K562 (cell line): ENCODE results near the gene IQUB. TPM values are rescaled to one million over a fixed set of nuclear protein-coding genes. Genes with fewer than 3 reads are reported as not detected.

Source experiments
- ASH1L ChIP-seq: fragments of 450-650 bp; IDR thresholded peaks from 2 replicates; pipeline ENCODE4 v1.6.1; 2018; ENCODE audit warnings: borderline replicate concordance, mild to moderate bottlenecking, low read depth; ENCODE audit not compliant: partially characterized antibody
- ATF2 ChIP-seq: sonication (generic); formaldehyde crosslinking; IDR thresholded peaks from 2 replicates; pipeline ENCODE4 v1.8.1; 2022; ENCODE audit warnings: missing genetic modification reagents
- CHCHD3 ChIP-seq: fragments of 250-450 bp; sonication (Bioruptor Pico); IDR thresholded peaks from 2 replicates; pipeline ENCODE4 v2.1.2; 2022; ENCODE audit warnings: mild to moderate bottlenecking
- FOSL1 ChIP-seq: fragments of 200-800 bp; sonication (Bioruptor generic); conservative IDR thresholded peaks from 2 replicates; pipeline ENCODE4 v1.6.1; 2016; ENCODE audit warnings: missing genetic modification characterization, missing compliant biosample characterization
- HMG20A ChIP-seq: fragments of 450-650 bp; formaldehyde crosslinking; conservative IDR thresholded peaks from 2 replicates; pipeline ENCODE4 v1.4.0; 2020; ENCODE audit warnings: mild to moderate bottlenecking, mixed read lengths
- MAZ ChIP-seq, 2 experiments: fragments of 450-650 bp in 1 of 2; sonication (generic) in 1 of 2; formaldehyde crosslinking; IDR thresholded peaks in 1 of 2; conservative IDR thresholded peaks in 1 of 2; 2 replicates each; pipeline versions ENCODE4 v1.4.0 to v1.5.0; 2020; ENCODE audit warnings: mild to moderate bottlenecking in 1 of 2, missing genetic modification reagents in 1 of 2
- MBD2 ChIP-seq: sonication (generic); IDR thresholded peaks from 2 replicates; pipeline ENCODE4 v1.6.1; 2016; ENCODE audit warnings: low read depth, borderline replicate concordance
- MTF1 ChIP-seq: fragments of 250-450 bp; sonication (Bioruptor Pico); IDR thresholded peaks from 2 replicates; pipeline ENCODE4 v1.9.0; 2021; ENCODE audit warnings: moderate library complexity, mild to moderate bottlenecking, inconsistent platforms, borderline replicate concordance
- NCOA6 ChIP-seq: fragments of 450-650 bp; IDR thresholded peaks from 2 replicates; pipeline ENCODE4 v1.6.1; 2017; ENCODE audit warnings: mild to moderate bottlenecking
- NFIX ChIP-seq: fragments of 250-450 bp; sonication (Bioruptor Pico); IDR thresholded peaks from 2 replicates; pipeline ENCODE4 v1.4.0; 2020; ENCODE audit warnings: low read depth, mild to moderate bottlenecking, moderate library complexity
- NR4A1 ChIP-seq, 2 experiments: fragments of 250-450 bp in 1 of 2; fragments of 450-650 bp in 1 of 2; sonication (Bioruptor Pico) in 1 of 2; IDR thresholded peaks; 2 replicates each; pipeline versions ENCODE4 v1.4.0 to v1.6.1; 2016 to 2020; ENCODE audit warnings: mild to moderate bottlenecking in 2 of 2, missing compliant biosample characterization in 1 of 2, missing genetic modification characterization in 1 of 2, moderate library complexity in 1 of 2
- PCBP1 ChIP-seq: fragments of 200-400 bp; formaldehyde crosslinking; IDR thresholded peaks from 2 replicates; pipeline ENCODE4 v1.6.1; 2018; ENCODE audit warnings: mild to moderate bottlenecking, low read depth, low read length; ENCODE audit not compliant: poor library complexity, severe bottlenecking
- PML ChIP-seq: IDR thresholded peaks from 2 replicates; pipeline ENCODE4 v1.6.1; 2012; ENCODE audit warnings: low read length, inconsistent platforms
- POLR3G ChIP-seq: IDR thresholded peaks from 2 replicates; pipeline ENCODE4 v1.6.1; 2011; ENCODE audit not compliant: insufficient read length, insufficient replicate concordance; ENCODE audit errors: extremely low read depth
- SAFB2 ChIP-seq: fragments of 200-400 bp; formaldehyde crosslinking; IDR thresholded peaks from 2 replicates; pipeline ENCODE4 v1.6.1; 2018; ENCODE audit warnings: borderline replicate concordance, low read length, low read depth, moderate library complexity; ENCODE audit not compliant: severe bottlenecking
- SMARCB1 ChIP-seq: IDR thresholded peaks from 2 replicates; pipeline ENCODE4 v1.6.1; 2011; ENCODE audit warnings: improper control_type of control experiment, low read depth; ENCODE audit not compliant: insufficient read length
- SOX6 ChIP-seq: fragments of 450-650 bp; IDR thresholded peaks from 2 replicates; pipeline ENCODE4 v1.6.1; 2014; ENCODE audit warnings: mild to moderate bottlenecking
- SUPT5H ChIP-seq: fragments of 450-650 bp; IDR thresholded peaks from 2 replicates; pipeline ENCODE4 v1.6.1; 2016
- TAL1 ChIP-seq: fragments of 450-650 bp; IDR thresholded peaks from 2 replicates; pipeline ENCODE4 v1.6.1; 2016; ENCODE audit warnings: mild to moderate bottlenecking
- TARDBP ChIP-seq: fragments of 450-650 bp; IDR thresholded peaks from 2 replicates; pipeline ENCODE4 v1.6.1; 2016
- ZFP1 ChIP-seq: fragments of 450-650 bp; formaldehyde crosslinking; IDR thresholded peaks from 2 replicates; pipeline ENCODE4 v1.4.0; 2020; ENCODE audit warnings: mild to moderate bottlenecking, mixed read lengths
- ZNF146 ChIP-seq: IDR thresholded peaks from one replicate; pipeline ENCODE4 v1.6.1; 2018; ENCODE audit warnings: missing compliant biosample characterization; ENCODE audit not compliant: unreplicated experiment
- polyA plus RNA-seq, 8 experiments: library from polyadenylated mRNA; depleted of rRNA in 4 of 8; stranded (reverse) in 5 of 8; unstranded in 3 of 8; fragments of >200 nt; fragmentation: Nextera tagmentation in 2 of 8; fragmentation: Illumina TruSeq in 1 of 8; extraction: Ambion mirVana in 2 of 8; extraction: Trizol in 1 of 8; gene quantifications; 2 replicates each; pipeline versions ENCODE4 v1.2.1 to v1.2.3, GENCODE V29; 2011 to 2014; ENCODE audit warnings: inconsistent platforms in 1 of 8, missing spikeins in 1 of 8
- total RNA-seq, 7 experiments: library from RNA; depleted of rRNA in 6 of 7; stranded (reverse); fragments of >200 nt in 6 of 7; fragmentation: Illumina TruSeq in 2 of 7; extraction: Trizol in 2 of 7; gene quantifications; 2 replicates each; pipeline versions ENCODE4 v1.2.1 to v1.2.3, GENCODE V29; 2011 to 2021; ENCODE audit warnings: low replicate concordance in 1 of 7
- TF ChIP-seq, protein P1 (sequence below): fragments of 450-650 bp; formaldehyde crosslinking; IDR thresholded peaks from 2 replicates; pipeline ENCODE4 v1.4.0; 2020; ENCODE audit warnings: mild to moderate bottlenecking, moderate library complexity
- TF ChIP-seq, protein P2 (sequence below): fragments of 450-650 bp; IDR thresholded peaks from 2 replicates; pipeline ENCODE4 v1.6.1; 2014; ENCODE audit warnings: low read depth, mild to moderate bottlenecking, moderate library complexity, borderline replicate concordance

IQUB gene
- total and polyA plus RNA-seq, 9 of the 15 experiments (the other 6 are each of a cell fraction or from before 2014, with no cell fraction given), result 0.62 to 2.6 (median 1.4) TPM

GRCh38 chr7:123557398-123558288, 23.2 kb upstream of the IQUB start, which contains the start of gene NDUFA5 (continued):
- TF ChIP-seq MAZ (CRISPR knock-in tag; conservative IDR thresholded peaks at IDR 0.05 in 1 of 2, IDR thresholded peaks at IDR 0.05 in 1 of 2) (peak; percentile 73 to 85), SAFB2 (no peak), MBD2 (peak; percentile 86; the same call in 1 of the 2 replicates), PML (peak; percentile 93), NCOA6 (no peak), TARDBP (no peak; the same call in 1 of the 2 replicates), TAL1 (no peak), NR4A1 (CRISPR knock-in tag; IDR thresholded peaks at IDR 0.05) (peak; percentile 3; the same call in 1 of the 2 replicates), NR4A1 (tag; IDR thresholded peaks at IDR 0.05) (no peak), PCBP1 (no peak), POLR3G (no peak), MTF1 (CRISPR knock-in tag) (no peak), ZNF146 (CRISPR knock-in tag) (no peak), ATF2 (CRISPR knock-in tag) (no peak), SUPT5H (peak; percentile 96), NFIX (CRISPR knock-in tag) (no peak), SMARCB1 (no peak), HMG20A (no peak), FOSL1 (tag) (peak; percentile 76), ZFP1 (no peak), ASH1L (no peak), SOX6 (peak; percentile 49), CHCHD3 (CRISPR knock-in tag) (0 out of 2 replicates have a peak, but pooled peaks have one; percentile 13)
- TF ChIP-seq, protein P1, sequence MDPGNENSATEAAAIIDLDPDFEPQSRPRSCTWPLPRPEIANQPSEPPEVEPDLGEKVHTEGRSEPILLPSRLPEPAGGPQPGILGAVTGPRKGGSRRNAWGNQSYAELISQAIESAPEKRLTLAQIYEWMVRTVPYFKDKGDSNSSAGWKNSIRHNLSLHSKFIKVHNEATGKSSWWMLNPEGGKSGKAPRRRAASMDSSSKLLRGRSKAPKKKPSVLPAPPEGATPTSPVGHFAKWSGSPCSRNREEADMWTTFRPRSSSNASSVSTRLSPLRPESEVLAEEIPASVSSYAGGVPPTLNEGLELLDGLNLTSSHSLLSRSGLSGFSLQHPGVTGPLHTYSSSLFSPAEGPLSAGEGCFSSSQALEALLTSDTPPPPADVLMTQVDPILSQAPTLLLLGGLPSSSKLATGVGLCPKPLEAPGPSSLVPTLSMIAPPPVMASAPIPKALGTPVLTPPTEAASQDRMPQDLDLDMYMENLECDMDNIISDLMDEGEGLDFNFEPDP (CRISPR knock-in tag), result no peak
- TF ChIP-seq, protein P2, sequence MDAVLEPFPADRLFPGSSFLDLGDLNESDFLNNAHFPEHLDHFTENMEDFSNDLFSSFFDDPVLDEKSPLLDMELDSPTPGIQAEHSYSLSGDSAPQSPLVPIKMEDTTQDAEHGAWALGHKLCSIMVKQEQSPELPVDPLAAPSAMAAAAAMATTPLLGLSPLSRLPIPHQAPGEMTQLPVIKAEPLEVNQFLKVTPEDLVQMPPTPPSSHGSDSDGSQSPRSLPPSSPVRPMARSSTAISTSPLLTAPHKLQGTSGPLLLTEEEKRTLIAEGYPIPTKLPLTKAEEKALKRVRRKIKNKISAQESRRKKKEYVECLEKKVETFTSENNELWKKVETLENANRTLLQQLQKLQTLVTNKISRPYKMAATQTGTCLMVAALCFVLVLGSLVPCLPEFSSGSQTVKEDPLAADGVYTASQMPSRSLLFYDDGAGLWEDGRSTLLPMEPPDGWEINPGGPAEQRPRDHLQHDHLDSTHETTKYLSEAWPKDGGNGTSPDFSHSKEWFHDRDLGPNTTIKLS, result peak; percentile 90
